ENCODE measurements around the gene SLC4A8. TPM values are rescaled to one million over a fixed set of nuclear protein-coding genes. Genes with fewer than 3 reads are reported as not detected.

SLC4A8 gene
- total RNA-seq, 1 donor from 2014 or later: 8.3 TPM

DNA sequence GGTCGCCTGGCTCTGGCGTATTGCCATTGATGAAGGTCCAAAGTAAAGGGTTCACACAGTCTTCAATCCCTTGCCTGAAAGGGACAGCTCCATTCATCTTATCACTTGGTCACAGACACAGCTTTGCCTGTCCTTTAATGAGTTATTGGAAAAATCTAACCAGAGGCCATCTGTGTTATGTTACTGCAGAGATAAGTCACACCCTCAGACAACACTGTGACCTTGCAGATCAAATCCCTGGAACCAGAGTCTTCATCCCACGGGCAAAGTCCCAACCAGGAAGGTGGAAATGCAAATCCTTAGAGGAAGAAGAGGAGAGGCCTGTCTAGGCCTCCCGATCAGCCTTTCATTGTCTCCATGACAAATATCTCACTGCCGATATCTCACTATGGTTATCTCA, 98.1 kb downstream of the SLC4A8 start:
- H3K27ac ChIP-seq: no peak overlapping the region
- intact Hi-C loops (cut with DNase I): no loop called here
- no peaks in the 10 kb centered on the region for H3K36me3 ChIP-seq
- H3K9me3 ChIP-seq: no peaks in the 10 kb centered on the region
- H3K27me3 ChIP-seq (ENCODE audit: low read depth): no peaks in the 10 kb centered on the region
- no peak overlapping the region for H3K4me3 ChIP-seq
- ATAC-seq: no peak
- no peaks in the 10 kb centered on the region for H3K4me1 ChIP-seq
- TF ChIP-seq, protein P1, sequence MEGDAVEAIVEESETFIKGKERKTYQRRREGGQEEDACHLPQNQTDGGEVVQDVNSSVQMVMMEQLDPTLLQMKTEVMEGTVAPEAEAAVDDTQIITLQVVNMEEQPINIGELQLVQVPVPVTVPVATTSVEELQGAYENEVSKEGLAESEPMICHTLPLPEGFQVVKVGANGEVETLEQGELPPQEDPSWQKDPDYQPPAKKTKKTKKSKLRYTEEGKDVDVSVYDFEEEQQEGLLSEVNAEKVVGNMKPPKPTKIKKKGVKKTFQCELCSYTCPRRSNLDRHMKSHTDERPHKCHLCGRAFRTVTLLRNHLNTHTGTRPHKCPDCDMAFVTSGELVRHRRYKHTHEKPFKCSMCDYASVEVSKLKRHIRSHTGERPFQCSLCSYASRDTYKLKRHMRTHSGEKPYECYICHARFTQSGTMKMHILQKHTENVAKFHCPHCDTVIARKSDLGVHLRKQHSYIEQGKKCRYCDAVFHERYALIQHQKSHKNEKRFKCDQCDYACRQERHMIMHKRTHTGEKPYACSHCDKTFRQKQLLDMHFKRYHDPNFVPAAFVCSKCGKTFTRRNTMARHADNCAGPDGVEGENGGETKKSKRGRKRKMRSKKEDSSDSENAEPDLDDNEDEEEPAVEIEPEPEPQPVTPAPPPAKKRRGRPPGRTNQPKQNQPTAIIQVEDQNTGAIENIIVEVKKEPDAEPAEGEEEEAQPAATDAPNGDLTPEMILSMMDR (IDR thresholded peaks at IDR 0.05): no peak
- no peak for DNase-seq

GRCh38 chr12:51524386-51524901, 99.8 kb downstream of the SLC4A8 start:
- Histone ChIP-seq H3K27me3 (ENCODE audit: low read depth) (no peaks in the 10 kb centered on the region), H3K4me3 (no peak overlapping the region), H3K36me3 (no peaks in the 10 kb centered on the region), H3K27ac (no peak overlapping the region), H3K4me1 (no peaks in the 10 kb centered on the region), H3K9me3 (no peaks in the 10 kb centered on the region)
- intact Hi-C loops (cut with DNase I): no loop called here
- TF ChIP-seq, protein P1 (IDR thresholded peaks at IDR 0.05): no peak
- ATAC-seq: no peak
- no peak for DNase-seq

- no peaks in the 10 kb centered on the region for H3K27me3 ChIP-seq (ENCODE audit: low read depth)
- ATAC-seq: no peak
- H3K4me3 ChIP-seq: no peak overlapping the region
- TF ChIP-seq, protein P1 (IDR thresholded peaks at IDR 0.05): no peak
- H3K27ac ChIP-seq: no peak overlapping the region
- no peak for DNase-seq
- no peaks in the 10 kb centered on the region for H3K36me3 ChIP-seq
- intact Hi-C loops (cut with DNase I): no loop called here
- H3K4me1 ChIP-seq: no peaks in the 10 kb centered on the region
- H3K9me3 ChIP-seq: no peaks in the 10 kb centered on the region
Observed at GRCh38 chr12:51525518-51525917, 100.9 kb downstream of the SLC4A8 start.

GRCh38 chr12:51527966-51528365, 103.3 kb downstream of the SLC4A8 start:
- H3K9me3 ChIP-seq: no peaks in the 10 kb centered on the region
- ATAC-seq (peak; percentile 38 to 52), DNase-seq (no peak)
- H3K36me3 ChIP-seq: no peaks in the 10 kb centered on the region
- no peak overlapping the region for H3K27ac ChIP-seq
- H3K4me3 ChIP-seq: no peak overlapping the region
- TF ChIP-seq, protein P1 (IDR thresholded peaks at IDR 0.05): no peak
- peaks cover 3% of the 10 kb centered on the region for H3K27me3 ChIP-seq (ENCODE audit: low read depth)
- intact Hi-C loops (cut with DNase I): no loop called here
- no peaks in the 10 kb centered on the region for H3K4me1 ChIP-seq

DNA sequence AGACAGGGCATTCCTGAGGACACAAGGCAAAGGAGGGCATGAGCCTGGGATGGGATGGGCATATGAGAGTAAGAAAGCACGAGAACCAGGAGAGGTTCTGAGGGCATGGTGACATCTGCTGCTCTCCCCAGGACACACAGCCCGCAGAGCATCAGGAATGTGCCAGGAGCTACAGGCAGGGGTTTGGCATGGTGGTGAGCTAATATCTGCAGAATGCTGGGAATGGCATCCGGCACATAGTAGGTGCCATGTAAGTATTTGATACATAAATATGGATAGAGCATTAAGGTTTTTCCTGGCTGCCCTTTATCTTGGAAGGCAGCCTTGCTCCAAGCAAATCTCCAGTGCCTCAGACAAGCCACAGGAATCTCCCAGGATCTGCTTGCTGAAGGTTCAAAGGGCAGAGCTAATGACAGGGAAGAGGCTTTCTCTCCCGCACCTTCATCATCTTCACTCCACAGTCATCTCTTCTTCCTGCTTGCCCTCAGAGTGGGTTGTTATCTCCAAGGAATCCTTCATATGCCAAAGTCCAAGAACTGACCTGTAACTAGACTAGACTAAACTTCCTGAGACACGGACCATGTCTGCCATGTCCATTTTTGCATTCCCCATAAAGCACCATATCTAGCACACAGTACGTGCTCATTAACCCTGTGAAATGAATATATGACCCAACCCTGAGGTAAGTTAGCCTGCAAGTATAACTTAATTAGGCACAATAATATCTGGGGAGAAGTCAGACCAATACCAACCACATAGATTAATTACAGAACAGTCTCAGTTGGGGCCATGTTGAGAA, 104.4 kb downstream of the SLC4A8 start:
- TF ChIP-seq, protein P1 (IDR thresholded peaks at IDR 0.05): no peak
- DNase-seq (no peak), ATAC-seq (no peak)
- Histone ChIP-seq H3K27me3 (ENCODE audit: low read depth) (peaks cover 3% of the 10 kb centered on the region), H3K36me3 (no peaks in the 10 kb centered on the region), H3K4me3 (no peak overlapping the region), H3K9me3 (no peaks in the 10 kb centered on the region), H3K4me1 (no peaks in the 10 kb centered on the region), H3K27ac (no peak overlapping the region)
- intact Hi-C loops (cut with DNase I): no loop called here

Data from lower lobe of right lung (tissue), 2 donors.